SK-N-SH treated with all-trans-retinoic acid at 6 μM for 48 hours (cell line): ENCODE data around the gene GRAMD4.

Experiments
- ATAC-seq: fragments of 200-7000 bp; cut with Tn5 transposase; 3 replicates; pipeline ENCODE4 v1.9.1; 2020; ENCODE audit warnings: mild to moderate bottlenecking, moderate library complexity
- ARNTL ChIP-seq: fragments of 450-650 bp; formaldehyde crosslinking; IDR thresholded peaks from 2 replicates; pipeline ENCODE4 v1.5.0; 2020; ENCODE audit warnings: low read depth, mild to moderate bottlenecking, moderate library complexity, borderline replicate concordance
- BACH2 ChIP-seq: fragments of 250-450 bp; sonication (Bioruptor Pico); IDR thresholded peaks from 2 replicates; pipeline ENCODE4 v1.9.0; 2021; ENCODE audit warnings: mild to moderate bottlenecking, borderline replicate concordance
- CSDC2 ChIP-seq: fragments of 250-450 bp; sonication (Bioruptor Pico); IDR thresholded peaks from 2 replicates; pipeline ENCODE4 v1.5.0; 2020; ENCODE audit warnings: mild to moderate bottlenecking, moderate library complexity
- ESRRG ChIP-seq: fragments of 250-450 bp; sonication (Bioruptor Pico); IDR thresholded peaks from 2 replicates; pipeline ENCODE4 v1.6.1; 2021; ENCODE audit warnings: mild to moderate bottlenecking
- GLIS3 ChIP-seq: fragments of 250-450 bp; sonication (Bioruptor Pico); IDR thresholded peaks from 2 replicates; pipeline ENCODE4 v1.5.0; 2020; ENCODE audit warnings: mild to moderate bottlenecking, moderate library complexity
- ISL1 ChIP-seq: fragments of 250-450 bp; sonication (Bioruptor Pico); IDR thresholded peaks from 2 replicates; pipeline ENCODE4 v2.1.2; 2022; ENCODE audit warnings: mild to moderate bottlenecking, moderate library complexity
- OSR1 ChIP-seq: fragments of 250-450 bp; sonication (Bioruptor Pico); IDR thresholded peaks from 2 replicates; pipeline ENCODE4 v1.8.0; 2022; ENCODE audit warnings: moderate library complexity, mild to moderate bottlenecking, inconsistent platforms
- PPARA ChIP-seq: fragments of 250-450 bp; sonication (Bioruptor Pico); IDR thresholded peaks from 2 replicates; pipeline ENCODE4 v1.5.0; 2020; ENCODE audit warnings: mild to moderate bottlenecking, borderline replicate concordance
- RARB ChIP-seq: fragments of 250-450 bp; sonication (Bioruptor Pico); IDR thresholded peaks from 2 replicates; pipeline ENCODE4 v1.8.0; 2021; ENCODE audit warnings: mild to moderate bottlenecking, moderate library complexity
- SNAI2 ChIP-seq: fragments of 250-450 bp; sonication (Bioruptor Pico); IDR thresholded peaks from 2 replicates; pipeline ENCODE4 v1.5.0; 2020; ENCODE audit warnings: mild to moderate bottlenecking, moderate library complexity
- TCF4 ChIP-seq: fragments of 250-450 bp; sonication (Bioruptor Pico); IDR thresholded peaks from 2 replicates; pipeline ENCODE4 v1.8.0; 2021; ENCODE audit warnings: mild to moderate bottlenecking, moderate library complexity, borderline replicate concordance
- TOX ChIP-seq: fragments of 250-450 bp; sonication (Bioruptor Pico); IDR thresholded peaks from 2 replicates; pipeline ENCODE4 v1.8.0; 2021; ENCODE audit warnings: mild to moderate bottlenecking, moderate library complexity, borderline replicate concordance
- ZC3H10 ChIP-seq: fragments of 250-450 bp; sonication (Bioruptor Pico); IDR thresholded peaks from 2 replicates; pipeline ENCODE4 v1.5.1; 2021; ENCODE audit warnings: mild to moderate bottlenecking, moderate library complexity
- ZFP3 ChIP-seq: fragments of 250-450 bp; sonication (Bioruptor Pico); IDR thresholded peaks from 2 replicates; pipeline ENCODE4 v1.5.0; 2020; ENCODE audit warnings: mild to moderate bottlenecking, moderate library complexity
- ZFP30 ChIP-seq: fragments of 450-650 bp; formaldehyde crosslinking; IDR thresholded peaks from 2 replicates; pipeline ENCODE4 v1.5.0; 2022; ENCODE audit warnings: mild to moderate bottlenecking, moderate library complexity
- ZNF565 ChIP-seq: fragments of 450-650 bp; formaldehyde crosslinking; conservative IDR thresholded peaks from 2 replicates; pipeline ENCODE4 v1.5.0; 2020; ENCODE audit warnings: low read depth, mild to moderate bottlenecking, moderate library complexity
- ZNF70 ChIP-seq: fragments of 450-650 bp; formaldehyde crosslinking; IDR thresholded peaks from 2 replicates; pipeline ENCODE4 v1.5.0; 2020; ENCODE audit warnings: mild to moderate bottlenecking, moderate library complexity
- ZNF8 ChIP-seq: fragments of 450-650 bp; formaldehyde crosslinking; IDR thresholded peaks from 2 replicates; pipeline ENCODE4 v1.5.0; 2020; ENCODE audit warnings: mild to moderate bottlenecking, moderate library complexity
- TF ChIP-seq, protein P1 (sequence below): fragments of 250-450 bp; sonication (Bioruptor Pico); IDR thresholded peaks from 2 replicates; pipeline ENCODE4 v1.5.0; 2020; ENCODE audit warnings: mild to moderate bottlenecking, moderate library complexity
- TF ChIP-seq, protein P2 (sequence below): fragments of 250-450 bp; sonication (Bioruptor Pico); IDR thresholded peaks from 2 replicates; pipeline ENCODE4 v1.5.1; 2020; ENCODE audit warnings: low read depth, mild to moderate bottlenecking, moderate library complexity
- TF ChIP-seq, protein P3 (sequence below): fragments of 250-450 bp; sonication (Bioruptor Pico); IDR thresholded peaks from 2 replicates; pipeline ENCODE4 v1.8.0; 2021; ENCODE audit warnings: low read depth, mild to moderate bottlenecking, moderate library complexity, borderline replicate concordance
- TF ChIP-seq, protein P4 (sequence below): fragments of 250-450 bp; sonication (Bioruptor Pico); IDR thresholded peaks from 2 replicates; pipeline ENCODE4 v1.5.1; 2021; ENCODE audit warnings: mild to moderate bottlenecking, moderate library complexity

GRAMD4 gene

DNA sequence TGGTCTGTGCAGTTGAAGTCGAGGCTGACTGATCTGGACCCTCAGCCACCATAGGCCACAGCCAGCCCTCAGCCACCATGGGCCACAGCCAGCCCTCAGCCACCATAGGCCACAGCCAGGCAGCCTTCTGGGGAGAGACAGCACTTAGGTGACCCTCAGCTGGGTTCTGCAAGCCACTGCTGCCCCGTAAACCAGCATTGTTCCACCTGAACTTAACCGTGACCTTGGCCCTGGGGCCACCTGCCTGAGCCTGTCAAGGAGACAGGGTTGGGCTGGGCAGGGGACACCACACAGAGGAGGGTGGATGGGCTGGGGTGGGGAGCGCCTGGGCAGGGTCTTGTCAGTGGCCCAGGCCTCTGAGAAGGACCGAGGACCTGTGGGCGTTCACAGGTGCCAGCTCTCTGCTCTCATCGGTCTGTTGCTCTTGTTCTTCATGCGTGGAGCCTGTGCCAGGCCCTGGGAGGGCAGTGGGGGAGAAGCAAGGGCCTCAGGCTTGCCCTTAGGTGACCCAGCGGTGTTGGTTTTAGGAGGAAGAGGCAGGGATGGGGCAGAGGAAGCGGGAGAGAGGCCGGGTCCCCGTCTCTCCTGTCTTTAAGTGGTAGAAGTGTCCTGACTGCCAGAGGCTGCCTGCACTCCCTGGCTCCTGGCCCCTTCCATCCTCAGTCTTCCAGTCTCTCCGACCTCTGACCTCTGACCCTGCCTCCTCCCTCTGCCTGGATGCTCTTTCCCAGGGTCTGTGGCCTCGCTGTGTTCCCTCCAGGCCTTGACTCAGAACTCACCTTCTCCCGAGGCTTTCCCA lies 36.9 kb downstream of the GRAMD4 start:
- TF ChIP-seq, protein P1, sequence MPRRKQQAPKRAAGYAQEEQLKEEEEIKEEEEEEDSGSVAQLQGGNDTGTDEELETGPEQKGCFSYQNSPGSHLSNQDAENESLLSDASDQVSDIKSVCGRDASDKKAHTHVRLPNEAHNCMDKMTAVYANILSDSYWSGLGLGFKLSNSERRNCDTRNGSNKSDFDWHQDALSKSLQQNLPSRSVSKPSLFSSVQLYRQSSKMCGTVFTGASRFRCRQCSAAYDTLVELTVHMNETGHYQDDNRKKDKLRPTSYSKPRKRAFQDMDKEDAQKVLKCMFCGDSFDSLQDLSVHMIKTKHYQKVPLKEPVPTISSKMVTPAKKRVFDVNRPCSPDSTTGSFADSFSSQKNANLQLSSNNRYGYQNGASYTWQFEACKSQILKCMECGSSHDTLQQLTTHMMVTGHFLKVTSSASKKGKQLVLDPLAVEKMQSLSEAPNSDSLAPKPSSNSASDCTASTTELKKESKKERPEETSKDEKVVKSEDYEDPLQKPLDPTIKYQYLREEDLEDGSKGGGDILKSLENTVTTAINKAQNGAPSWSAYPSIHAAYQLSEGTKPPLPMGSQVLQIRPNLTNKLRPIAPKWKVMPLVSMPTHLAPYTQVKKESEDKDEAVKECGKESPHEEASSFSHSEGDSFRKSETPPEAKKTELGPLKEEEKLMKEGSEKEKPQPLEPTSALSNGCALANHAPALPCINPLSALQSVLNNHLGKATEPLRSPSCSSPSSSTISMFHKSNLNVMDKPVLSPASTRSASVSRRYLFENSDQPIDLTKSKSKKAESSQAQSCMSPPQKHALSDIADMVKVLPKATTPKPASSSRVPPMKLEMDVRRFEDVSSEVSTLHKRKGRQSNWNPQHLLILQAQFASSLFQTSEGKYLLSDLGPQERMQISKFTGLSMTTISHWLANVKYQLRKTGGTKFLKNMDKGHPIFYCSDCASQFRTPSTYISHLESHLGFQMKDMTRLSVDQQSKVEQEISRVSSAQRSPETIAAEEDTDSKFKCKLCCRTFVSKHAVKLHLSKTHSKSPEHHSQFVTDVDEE, result no peak
- TF ChIP-seq SNAI2 (CRISPR knock-in tag), result no peak
- TF ChIP-seq ZFP3 (CRISPR knock-in tag), result no peak
- no peak for TF ChIP-seq ZNF70 (CRISPR knock-in tag)
- ATAC-seq, result no peak

- TF ChIP-seq ESRRG (CRISPR knock-in tag), result no peak
- TF ChIP-seq, protein P2, sequence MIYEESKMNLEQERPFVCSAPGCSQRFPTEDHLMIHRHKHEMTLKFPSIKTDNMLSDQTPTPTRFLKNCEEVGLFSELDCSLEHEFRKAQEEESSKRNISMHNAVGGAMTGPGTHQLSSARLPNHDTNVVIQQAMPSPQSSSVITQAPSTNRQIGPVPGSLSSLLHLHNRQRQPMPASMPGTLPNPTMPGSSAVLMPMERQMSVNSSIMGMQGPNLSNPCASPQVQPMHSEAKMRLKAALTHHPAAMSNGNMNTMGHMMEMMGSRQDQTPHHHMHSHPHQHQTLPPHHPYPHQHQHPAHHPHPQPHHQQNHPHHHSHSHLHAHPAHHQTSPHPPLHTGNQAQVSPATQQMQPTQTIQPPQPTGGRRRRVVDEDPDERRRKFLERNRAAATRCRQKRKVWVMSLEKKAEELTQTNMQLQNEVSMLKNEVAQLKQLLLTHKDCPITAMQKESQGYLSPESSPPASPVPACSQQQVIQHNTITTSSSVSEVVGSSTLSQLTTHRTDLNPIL, result no peak
- TF ChIP-seq ISL1, result no peak
- TF ChIP-seq RARB (CRISPR knock-in tag), result no peak
- no peak for ATAC-seq
Observed at GRCh38 chr22:46657655-46657953, 37.4 kb downstream of the GRAMD4 start.

DNA sequence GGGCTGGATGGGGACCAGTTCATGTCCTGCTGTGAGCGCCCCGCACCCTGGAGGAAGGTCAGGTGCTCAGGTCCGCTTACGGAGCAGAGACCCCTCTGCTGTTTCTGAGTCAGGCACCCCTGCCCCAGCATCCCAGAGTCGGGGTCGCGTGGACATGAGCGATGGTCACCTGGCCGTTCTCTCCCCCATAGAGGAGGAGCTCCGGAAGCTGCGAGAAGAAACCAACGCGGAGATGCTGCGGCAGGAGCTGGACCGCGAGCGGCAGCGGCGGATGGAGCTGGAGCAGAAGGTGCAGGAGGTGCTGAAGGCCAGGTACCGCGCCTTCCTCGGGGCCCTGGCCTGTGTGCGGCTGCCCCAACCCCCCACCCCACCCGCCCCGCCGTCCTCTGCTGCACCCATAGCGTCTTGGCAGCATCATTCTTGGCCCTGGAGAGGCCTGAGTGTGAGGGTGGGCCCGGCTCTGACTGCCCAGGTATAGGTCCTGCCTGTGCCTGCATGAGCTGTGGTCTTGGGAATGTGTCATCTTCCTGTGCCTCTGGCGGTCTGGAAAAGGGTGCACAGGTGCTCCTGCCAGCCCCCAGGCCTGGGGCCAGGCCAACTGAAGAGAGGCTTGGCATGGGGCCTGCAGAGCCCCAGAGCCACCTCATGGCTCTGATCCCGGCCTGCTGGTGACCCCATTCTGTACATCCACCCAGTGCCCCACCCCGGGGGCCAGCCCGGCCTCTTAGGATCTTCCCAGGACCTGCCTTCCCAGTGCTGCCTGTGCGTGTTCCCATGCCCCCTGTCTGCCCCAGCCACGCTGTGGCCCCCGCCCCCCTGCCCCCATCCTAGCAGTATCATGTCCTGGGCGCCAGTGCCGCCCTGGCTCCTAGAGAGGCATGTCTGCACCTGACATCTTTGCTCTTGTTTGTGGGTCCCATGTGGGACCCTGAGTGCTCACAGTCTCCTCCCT lies 38.1 kb downstream of the GRAMD4 start:
- no peak for ATAC-seq

DNA sequence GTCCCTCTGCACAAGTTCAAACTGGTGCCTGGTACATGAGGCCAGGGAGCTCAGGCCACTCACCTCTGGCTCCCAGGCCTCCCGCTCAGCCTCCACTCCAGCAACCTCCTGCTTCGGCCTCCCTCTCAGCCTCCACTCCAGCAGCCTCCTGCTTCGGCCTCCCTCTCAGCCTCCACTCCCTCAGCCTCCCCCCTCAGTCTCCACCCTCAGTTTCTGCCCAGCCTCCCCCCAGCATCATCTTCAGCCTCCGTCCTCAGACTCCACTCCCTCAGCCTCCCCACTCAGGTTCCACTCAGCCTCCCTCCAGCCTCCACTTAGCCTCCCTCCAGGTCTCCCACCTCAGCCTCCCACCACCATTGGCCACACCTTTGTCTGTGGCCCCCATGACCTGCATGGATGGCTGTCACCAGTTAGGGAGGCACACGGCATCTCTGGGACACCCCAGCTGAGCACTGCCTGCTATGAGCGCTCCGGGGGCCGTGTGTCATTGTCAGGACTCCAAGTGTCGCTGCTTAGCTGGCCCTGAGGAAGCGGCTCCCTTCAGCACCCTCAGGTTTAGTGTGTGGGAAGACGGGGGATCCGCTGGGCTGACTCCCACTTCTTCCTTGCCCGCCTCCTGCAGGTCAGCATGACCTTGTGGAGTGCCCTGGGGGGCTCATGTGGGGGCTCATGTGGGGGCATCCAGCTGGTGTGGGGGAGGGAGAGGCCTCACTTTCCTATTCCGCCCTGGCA lies 39.0 kb downstream of the GRAMD4 start:
- no peak for ATAC-seq
- no peak for TF ChIP-seq BACH2
- TF ChIP-seq, all 23 proteins: peak for 0

More for the DNA sequence above, 38.1 kb downstream of the GRAMD4 start:
- TF ChIP-seq GLIS3 (CRISPR knock-in tag) (no peak), ZFP3 (CRISPR knock-in tag) (no peak), TCF4 (CRISPR knock-in tag) (no peak), ZNF565 (CRISPR knock-in tag) (no peak), TOX (no peak), ZFP30 (CRISPR knock-in tag) (no peak), ARNTL (CRISPR knock-in tag) (no peak), ZC3H10 (CRISPR knock-in tag) (no peak), PPARA (no peak), OSR1 (CRISPR knock-in tag) (no peak), BACH2 (no peak), ZNF8 (CRISPR knock-in tag) (no peak), ESRRG (CRISPR knock-in tag) (no peak), SNAI2 (CRISPR knock-in tag) (no peak), ISL1 (no peak)

DNA sequence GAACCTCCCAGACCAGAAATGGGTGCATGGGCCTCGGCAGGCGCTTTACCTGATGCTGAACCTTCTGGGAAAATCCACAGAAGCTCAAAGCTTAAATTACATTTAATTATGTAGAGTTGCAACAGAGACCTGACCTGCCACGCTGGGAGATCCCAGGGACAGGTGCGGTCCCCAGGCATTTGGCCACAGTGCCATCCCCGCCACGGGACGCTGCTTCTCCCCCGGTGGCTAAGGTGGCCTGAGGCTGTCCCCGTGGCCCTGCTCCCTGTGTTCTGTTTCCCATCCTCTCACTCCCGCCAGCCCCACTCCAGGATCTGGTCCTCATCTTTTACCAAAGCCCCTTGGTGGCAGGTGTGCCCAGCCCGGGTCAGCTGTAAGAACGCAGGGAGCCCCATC lies 39.6 kb downstream of the GRAMD4 start:
- ATAC-seq, result no peak
- no peak for TF ChIP-seq TOX
- TF ChIP-seq, protein P3, sequence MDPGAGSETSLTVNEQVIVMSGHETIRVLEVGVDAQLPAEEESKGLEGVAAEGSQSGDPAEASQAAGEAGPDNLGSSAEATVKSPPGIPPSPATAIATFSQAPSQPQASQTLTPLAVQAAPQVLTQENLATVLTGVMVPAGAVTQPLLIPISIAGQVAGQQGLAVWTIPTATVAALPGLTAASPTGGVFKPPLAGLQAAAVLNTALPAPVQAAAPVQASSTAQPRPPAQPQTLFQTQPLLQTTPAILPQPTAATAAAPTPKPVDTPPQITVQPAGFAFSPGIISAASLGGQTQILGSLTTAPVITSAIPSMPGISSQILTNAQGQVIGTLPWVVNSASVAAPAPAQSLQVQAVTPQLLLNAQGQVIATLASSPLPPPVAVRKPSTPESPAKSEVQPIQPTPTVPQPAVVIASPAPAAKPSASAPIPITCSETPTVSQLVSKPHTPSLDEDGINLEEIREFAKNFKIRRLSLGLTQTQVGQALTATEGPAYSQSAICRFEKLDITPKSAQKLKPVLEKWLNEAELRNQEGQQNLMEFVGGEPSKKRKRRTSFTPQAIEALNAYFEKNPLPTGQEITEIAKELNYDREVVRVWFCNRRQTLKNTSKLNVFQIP, result no peak
- TF ChIP-seq, protein P4, sequence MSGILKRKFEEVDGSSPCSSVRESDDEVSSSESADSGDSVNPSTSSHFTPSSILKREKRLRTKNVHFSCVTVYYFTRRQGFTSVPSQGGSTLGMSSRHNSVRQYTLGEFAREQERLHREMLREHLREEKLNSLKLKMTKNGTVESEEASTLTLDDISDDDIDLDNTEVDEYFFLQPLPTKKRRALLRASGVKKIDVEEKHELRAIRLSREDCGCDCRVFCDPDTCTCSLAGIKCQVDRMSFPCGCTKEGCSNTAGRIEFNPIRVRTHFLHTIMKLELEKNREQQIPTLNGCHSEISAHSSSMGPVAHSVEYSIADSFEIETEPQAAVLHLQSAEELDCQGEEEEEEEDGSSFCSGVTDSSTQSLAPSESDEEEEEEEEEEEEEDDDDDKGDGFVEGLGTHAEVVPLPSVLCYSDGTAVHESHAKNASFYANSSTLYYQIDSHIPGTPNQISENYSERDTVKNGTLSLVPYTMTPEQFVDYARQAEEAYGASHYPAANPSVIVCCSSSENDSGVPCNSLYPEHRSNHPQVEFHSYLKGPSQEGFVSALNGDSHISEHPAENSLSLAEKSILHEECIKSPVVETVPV, result no peak
- TF ChIP-seq GLIS3 (CRISPR knock-in tag), result no peak
- TF ChIP-seq ZC3H10 (CRISPR knock-in tag), result no peak
- no peak for TF ChIP-seq SNAI2 (CRISPR knock-in tag)
- no peak for TF ChIP-seq TCF4 (CRISPR knock-in tag)
- no peak for TF ChIP-seq CSDC2 (CRISPR knock-in tag)
